ENCODE measurements around the gene AP1M1.

The AP1M1 gene

GRCh38 chr19:16208847-16209665, 11.3 kb downstream of the AP1M1 start:
- DNase-seq: no peak

- DNase-seq: no peak
Measured at GRCh38 chr19:16210168-16210567, 12.5 kb downstream of the AP1M1 start.

GRCh38 chr19:16213076-16213475, 15.4 kb downstream of the AP1M1 start:
- DNase-seq: no peak

GRCh38 chr19:16216744-16217670, 19.3 kb downstream of the AP1M1 start:
- DNase-seq: no peak

- no peak for DNase-seq
Measured at GRCh38 chr19:16217716-16218451, 20.2 kb downstream of the AP1M1 start.

- DNase-seq: no peak
Measured at GRCh38 chr19:16218851-16219250, 21.1 kb downstream of the AP1M1 start.

- no peak for DNase-seq
Measured at GRCh38 chr19:16222806-16223205, 25.1 kb downstream of the AP1M1 start.

GRCh38 chr19:16223746-16224145, 26.0 kb downstream of the AP1M1 start:
- DNase-seq: no peak

GRCh38 chr19:16224293-16225045, 26.8 kb downstream of the AP1M1 start:
- DNase-seq: no peak

- no peak for DNase-seq
Measured at GRCh38 chr19:16225279-16226183, 27.8 kb downstream of the AP1M1 start.

- DNase-seq: no peak
Measured at GRCh38 chr19:16226184-16226591, 28.5 kb downstream of the AP1M1 start.

GRCh38 chr19:16226878-16227836, 29.4 kb downstream of the AP1M1 start:
- no peak for DNase-seq

GRCh38 chr19:16227837-16228636, 30.3 kb downstream of the AP1M1 start:
- no peak for DNase-seq

GRCh38 chr19:16228637-16229321, 31.1 kb downstream of the AP1M1 start:
- no peak for DNase-seq

- DNase-seq: no peak
Measured at GRCh38 chr19:16229322-16229641, 31.6 kb downstream of the AP1M1 start.

GRCh38 chr19:16232127-16232526, 34.4 kb downstream of the AP1M1 start:
- DNase-seq: no peak

GRCh38 chr19:16232568-16232967, 34.9 kb downstream of the AP1M1 start:
- DNase-seq: no peak

- no peak for DNase-seq
Measured at GRCh38 chr19:16233081-16233776, 35.5 kb downstream of the AP1M1 start.

Measured in NCI-H2227 treated with DMSO at 0.1 percent for 48 hours (cell line).